Measurements from ENCODE around the gene GJA9. TPM values are rescaled to one million over a fixed set of nuclear protein-coding genes. Genes with fewer than 3 reads are reported as not detected.

The GJA9 gene
- polyA plus RNA-seq, 1 experiment: 0.05 TPM

- Histone ChIP-seq H3K36me3 (ENCODE audit: control insufficient read depth, insufficient read depth, low read length) (no peaks in the 10 kb centered on the region), H3K4me3 (ENCODE audit: low read depth, low read length) (no peak overlapping the region), H3K27me3 (ENCODE audit: control insufficient read depth, insufficient read depth, low read length) (no peaks in the 10 kb centered on the region)
- no peak for DNase-seq (ENCODE audit: low read depth)
- no peak for TF ChIP-seq CTCF (IDR thresholded peaks at IDR 0.05; ENCODE audit: insufficient read depth, low read depth, low read length)
- POLR2A ChIA-PET: no interaction called here
- CTCF ChIA-PET: no interaction called here
These were observed 17.4 kb upstream of the GJA9 start for GRCh38 chr1:38898653-38899230.

GRCh38 chr1:38896169-38896568 lies 14.8 kb upstream of the GJA9 start:
- Histone ChIP-seq H3K27me3 (ENCODE audit: control insufficient read depth, insufficient read depth, low read length) (no peaks in the 10 kb centered on the region), H3K36me3 (ENCODE audit: control insufficient read depth, insufficient read depth, low read length) (no peaks in the 10 kb centered on the region), H3K4me3 (ENCODE audit: low read depth, low read length) (no peak overlapping the region)
- ChIA-PET POLR2A (no interaction called here), CTCF (interaction anchor here (0.6 to 1.4 kb wide), 2 partner anchors 158 to 202 kb away, joined by 3 to 4 read pairs; no protein-coding TSS in a partner anchor)
- no peak for TF ChIP-seq CTCF (IDR thresholded peaks at IDR 0.05; ENCODE audit: insufficient read depth, low read depth, low read length)
- DNase-seq (ENCODE audit: low read depth): no peak

GRCh38 chr1:38892976-38893375 lies 11.6 kb upstream of the GJA9 start:
- ChIA-PET POLR2A (no interaction called here), CTCF (no interaction called here)
- Histone ChIP-seq H3K36me3 (ENCODE audit: control insufficient read depth, insufficient read depth, low read length) (no peaks in the 10 kb centered on the region), H3K4me3 (ENCODE audit: low read depth, low read length) (no peak overlapping the region), H3K27me3 (ENCODE audit: control insufficient read depth, insufficient read depth, low read length) (no peaks in the 10 kb centered on the region)
- no peak for TF ChIP-seq CTCF (IDR thresholded peaks at IDR 0.05; ENCODE audit: insufficient read depth, low read depth, low read length)
- DNase-seq (ENCODE audit: low read depth): no peak

- POLR2A ChIA-PET: no interaction called here
- no peak for DNase-seq (ENCODE audit: low read depth)
- CTCF ChIA-PET: no interaction called here
- TF ChIP-seq CTCF (IDR thresholded peaks at IDR 0.05; ENCODE audit: insufficient read depth, low read depth, low read length): no peak
- Histone ChIP-seq H3K36me3 (ENCODE audit: control insufficient read depth, insufficient read depth, low read length) (no peaks in the 10 kb centered on the region), H3K27me3 (ENCODE audit: control insufficient read depth, insufficient read depth, low read length) (no peaks in the 10 kb centered on the region), H3K4me3 (ENCODE audit: low read depth, low read length) (no peak overlapping the region)
These were observed 10.4 kb upstream of the GJA9 start for GRCh38 chr1:38891753-38892152.

GRCh38 chr1:38889589-38889988 lies 8.2 kb upstream of the GJA9 start:
- TF ChIP-seq CTCF (IDR thresholded peaks at IDR 0.05; ENCODE audit: insufficient read depth, low read depth, low read length): no peak
- POLR2A ChIA-PET: no interaction called here
- no peak for DNase-seq (ENCODE audit: low read depth)
- Histone ChIP-seq H3K27me3 (ENCODE audit: control insufficient read depth, insufficient read depth, low read length) (no peaks in the 10 kb centered on the region), H3K36me3 (ENCODE audit: control insufficient read depth, insufficient read depth, low read length) (no peaks in the 10 kb centered on the region), H3K4me3 (ENCODE audit: low read depth, low read length) (no peak overlapping the region)
- CTCF ChIA-PET: no interaction called here

Data from BJ (cell line).